ENCODE data around the gene CRAT.

The CRAT gene

DNA sequence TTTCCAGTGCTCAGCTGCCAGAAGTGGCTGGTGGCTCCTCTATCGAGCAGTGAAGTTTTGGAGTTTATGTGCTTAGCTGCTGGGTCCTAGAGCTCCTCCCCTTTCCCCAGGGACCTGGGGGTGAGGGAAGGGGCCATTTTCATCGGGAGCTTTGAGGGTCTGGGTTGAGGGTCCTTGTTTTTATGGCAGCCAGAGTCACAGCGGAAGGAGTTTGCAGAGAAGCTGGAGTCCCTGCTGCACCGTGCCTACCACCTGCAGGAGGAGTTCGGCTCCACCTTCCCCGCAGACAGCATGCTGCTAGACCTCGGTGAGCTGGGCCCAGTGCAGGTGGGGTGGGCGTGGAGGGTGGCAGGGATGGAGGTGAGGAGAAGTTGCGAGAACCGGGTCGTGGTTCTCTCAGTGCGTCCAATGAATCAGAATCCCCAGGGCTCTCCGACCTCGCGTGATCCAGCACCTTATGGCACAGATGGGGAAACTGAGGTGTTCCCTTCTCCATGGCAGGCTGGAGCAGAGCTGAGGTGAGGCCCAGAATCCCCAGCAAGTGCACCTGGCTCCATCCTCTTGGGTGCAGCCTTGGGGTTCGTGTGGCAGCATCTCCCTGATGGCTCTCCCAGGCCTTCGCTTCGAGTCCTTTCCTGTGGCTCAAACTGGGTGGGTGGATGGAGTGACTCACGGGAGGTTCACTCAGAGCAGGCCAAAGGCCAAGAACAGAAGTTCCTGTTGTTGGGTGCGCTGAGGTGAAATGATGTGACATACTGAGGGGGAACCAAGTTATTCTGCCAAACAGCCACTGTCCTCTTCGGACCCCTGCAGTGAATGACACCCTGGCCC, 51.4 kb downstream of the CRAT start:
- DNase-seq = no peak

GRCh38 chr9:129054163-129054851, 56.3 kb downstream of the CRAT start:
- DNase-seq = no peak

DNA sequence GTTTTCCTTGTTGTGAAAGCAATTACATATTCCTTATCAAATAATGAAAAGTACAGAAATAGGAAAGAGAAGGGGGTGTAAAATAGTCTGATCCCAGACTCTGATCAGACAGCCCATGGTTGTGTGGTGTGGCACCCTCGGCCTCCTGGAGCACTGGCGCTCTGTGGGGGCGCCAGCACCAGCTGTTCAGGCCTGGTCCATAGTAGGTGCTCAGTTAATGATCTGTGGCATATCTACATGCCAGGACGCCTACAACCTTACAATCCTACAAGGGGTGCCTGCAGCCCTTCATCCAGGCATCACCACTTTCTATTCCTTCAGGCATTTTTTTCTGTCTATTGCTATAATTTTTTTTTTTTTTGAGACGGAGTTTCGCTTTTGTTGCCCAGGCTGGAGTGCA, 57.6 kb downstream of the CRAT start:
- no peak for DNase-seq

DNA sequence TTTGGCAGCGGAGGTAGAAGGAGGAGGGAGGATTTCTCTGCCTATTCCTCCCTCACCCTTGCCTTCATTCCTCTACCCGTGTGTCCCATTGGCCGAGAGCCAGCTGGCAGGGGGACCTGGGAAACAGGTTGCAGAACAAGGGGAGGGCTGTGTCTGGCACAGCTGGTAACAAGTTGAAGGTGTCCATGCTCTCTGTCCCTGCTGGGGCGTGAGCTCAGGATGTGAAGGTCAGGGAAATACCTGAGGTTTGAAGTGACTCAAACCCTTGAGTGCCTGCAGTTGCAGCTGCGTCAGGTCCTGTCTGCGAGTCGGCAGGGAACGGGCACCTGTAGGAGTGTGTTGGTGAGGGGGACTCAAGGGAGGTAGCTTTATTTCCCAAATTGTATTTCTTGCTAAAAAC, 58.0 kb downstream of the CRAT start:
- no peak for DNase-seq

Measured in activated T-cell treated with anti-CD3 and anti-CD28 coated beads, Interleukin-2, amount 50 U/mL, for 48 hours (primary cell).